GM18505 (cell line): ENCODE data around the gene INTS2.

Source experiments
- ATAC-seq: cut with Tn5 transposase; IDR thresholded peaks from one replicate; pipeline ENCODE4 v1.9.1; 2021; ENCODE audit not compliant: unreplicated experiment
- POLR2A ChIP-seq: IDR thresholded peaks from 4 replicates; pipeline ENCODE4 v1.6.1; 2011; ENCODE audit warnings: borderline replicate concordance; ENCODE audit not compliant: insufficient read depth, insufficient read length; ENCODE audit errors: extremely low read depth

INTS2 gene

DNA sequence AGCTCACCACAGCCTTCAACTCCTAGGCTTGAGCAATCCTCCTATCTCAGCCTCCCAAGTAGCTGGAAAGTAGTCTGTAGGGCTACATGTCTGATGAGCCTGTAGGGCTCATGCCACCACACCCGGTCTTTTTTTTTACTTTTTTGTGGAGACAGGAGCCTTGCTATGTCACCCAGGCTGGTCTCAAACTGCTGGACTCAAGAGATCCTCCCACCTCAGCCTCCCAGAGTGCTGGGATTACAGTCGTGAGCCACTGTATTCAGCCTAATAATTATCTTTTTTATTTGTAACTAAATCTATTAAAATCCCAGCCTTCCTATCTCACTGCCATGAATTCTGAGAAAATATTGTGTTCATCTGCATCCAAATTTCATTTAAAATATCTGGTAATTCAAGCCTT lies 79.5 kb downstream of the INTS2 start:
- TF ChIP-seq POLR2A, result no peak

GRCh38 chr17:61847659-61848058 lies 80.1 kb downstream of the INTS2 start:
- no peak for TF ChIP-seq POLR2A
- no peak for ATAC-seq

More for the DNA sequence above, 79.5 kb downstream of the INTS2 start:
- no peak for ATAC-seq

DNA sequence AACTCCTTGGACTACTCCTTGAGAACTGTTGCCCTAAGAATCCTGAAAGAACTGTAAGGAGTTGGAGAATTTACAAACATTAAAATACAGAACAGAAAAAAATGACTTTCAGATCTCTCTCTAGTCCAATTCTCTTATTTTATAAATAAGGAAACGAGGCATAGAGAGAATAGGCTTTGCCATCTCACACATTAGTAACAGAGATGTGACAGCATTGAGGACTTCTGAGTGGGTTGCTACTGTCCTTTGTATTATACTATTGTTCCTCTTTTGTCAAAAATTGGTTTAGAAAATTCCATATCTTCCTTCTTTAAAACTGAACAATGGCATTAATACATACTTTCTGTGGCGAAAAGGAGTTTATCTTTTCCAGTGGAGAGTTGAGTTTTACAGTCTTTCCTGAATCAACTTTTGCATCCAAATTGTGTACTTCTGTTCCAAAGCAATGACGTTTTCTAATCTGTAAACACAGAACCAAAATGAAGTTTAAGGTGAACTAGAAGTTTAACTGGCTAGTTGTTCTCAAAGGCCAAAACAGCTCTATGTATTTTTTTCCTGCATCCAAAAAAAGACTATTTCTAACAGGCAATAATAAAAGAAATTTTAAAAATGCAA lies 80.9 kb downstream of the INTS2 start:
- no peak for ATAC-seq
- TF ChIP-seq POLR2A, result no peak

DNA sequence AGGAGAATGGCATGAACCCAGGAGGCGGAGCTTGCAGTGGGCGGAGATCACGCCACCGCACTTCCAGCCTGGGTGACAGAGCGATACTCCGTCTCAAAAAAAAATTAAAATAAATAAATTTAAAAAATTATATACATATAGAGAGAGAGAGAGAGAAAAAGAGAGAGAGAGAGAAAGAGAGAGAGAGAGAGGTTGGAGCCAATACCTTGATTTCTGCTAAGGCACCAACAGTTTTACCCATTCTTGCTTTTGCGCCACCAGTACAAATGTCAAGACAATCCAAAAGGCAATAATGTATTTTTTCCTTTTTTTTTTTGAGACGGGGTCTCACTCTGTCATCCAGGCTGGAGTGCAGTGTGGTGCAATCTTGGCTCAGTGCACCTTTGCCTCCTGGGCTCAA lies 81.7 kb downstream of the INTS2 start:
- TF ChIP-seq POLR2A, result no peak
- no peak for ATAC-seq

DNA sequence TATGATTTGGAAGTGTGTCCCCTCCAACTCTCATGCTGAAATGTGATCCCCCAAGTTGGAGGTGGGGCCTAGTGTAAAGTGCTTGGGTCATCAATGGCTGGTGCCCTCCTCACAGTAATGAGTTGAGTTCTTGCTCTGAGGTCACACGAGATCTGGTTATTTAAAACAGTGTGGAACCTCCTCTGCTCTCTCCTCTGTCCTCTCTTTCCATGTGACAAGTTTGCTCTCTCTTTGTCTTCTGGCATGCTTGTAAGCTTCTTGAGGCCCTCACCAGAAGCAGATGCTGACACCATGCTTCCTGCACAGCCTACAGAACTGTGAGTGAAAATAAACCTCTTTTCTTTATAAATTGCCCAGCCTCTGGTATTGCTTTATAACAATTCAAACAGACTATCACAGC lies 84.3 kb downstream of the INTS2 start:
- ATAC-seq, result no peak

GRCh38 chr17:61842899-61843298 lies 84.9 kb downstream of the INTS2 start:
- TF ChIP-seq POLR2A, result no peak
- ATAC-seq, result no peak

More for the DNA sequence above, 84.3 kb downstream of the INTS2 start:
- no peak for TF ChIP-seq POLR2A

DNA sequence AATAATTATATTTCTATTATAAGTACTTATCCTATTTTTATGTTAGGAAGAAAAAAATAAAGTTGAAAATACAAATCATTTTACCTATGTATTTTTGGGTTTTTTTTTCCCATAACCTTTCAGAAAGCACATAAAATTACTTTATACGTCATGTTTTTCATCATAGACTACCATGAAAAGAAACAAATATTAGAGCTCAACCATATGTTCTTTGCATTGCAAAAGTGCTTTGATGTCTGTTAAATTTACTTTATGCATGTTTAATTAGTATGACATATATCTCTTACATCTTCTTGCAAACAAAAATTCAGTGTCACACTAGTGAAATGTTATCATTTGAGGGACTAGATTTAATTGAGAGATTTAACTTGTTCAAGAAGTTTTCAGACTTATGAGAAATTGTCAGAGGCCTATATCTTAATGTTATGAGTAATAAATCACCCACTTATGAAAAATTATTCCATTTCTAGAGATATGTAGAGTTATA lies 88.4 kb downstream of the INTS2 start:
- ATAC-seq, result no peak
- no peak for TF ChIP-seq POLR2A

DNA sequence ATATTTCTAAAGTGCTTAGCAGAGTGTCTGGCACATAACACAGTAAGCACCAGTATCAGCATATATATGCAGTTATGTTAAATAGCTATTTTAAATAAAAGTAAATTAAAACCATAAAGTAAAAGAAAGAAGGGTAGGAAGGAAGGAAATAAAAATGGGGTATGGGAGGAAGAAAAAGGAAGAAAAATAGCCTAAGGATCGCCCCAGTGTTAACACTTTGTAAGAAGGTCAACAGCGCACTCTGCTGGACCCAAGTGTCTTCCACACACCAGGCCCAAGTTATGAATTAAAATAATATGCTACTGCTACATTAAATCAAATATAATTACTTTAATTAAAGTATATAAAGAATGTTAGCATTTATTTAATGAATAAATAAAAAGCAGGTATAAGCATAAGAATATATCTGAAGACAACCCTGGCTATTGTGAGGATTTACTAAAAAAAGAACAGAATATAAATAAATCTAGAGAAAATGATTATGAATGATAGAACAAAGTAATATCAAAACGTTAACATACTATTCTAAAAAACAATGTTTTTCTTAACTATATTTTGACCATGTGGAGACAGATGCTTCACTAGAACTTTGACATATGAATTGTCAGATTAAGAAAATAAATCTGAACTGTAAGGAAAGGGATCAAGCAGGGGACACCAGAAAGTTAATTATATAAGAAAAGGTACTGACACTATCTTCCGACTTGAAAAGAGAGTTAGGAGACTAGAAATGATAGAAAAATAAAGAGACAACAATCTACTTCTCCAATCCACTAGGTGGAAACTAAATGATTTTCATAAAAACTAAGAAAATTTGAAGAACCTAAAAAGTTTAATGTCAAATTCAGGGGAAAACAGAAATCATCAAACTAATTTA lies 90.4 kb downstream of the INTS2 start:
- no peak for TF ChIP-seq POLR2A
- no peak for ATAC-seq

GRCh38 chr17:61836266-61837174 lies 91.3 kb downstream of the INTS2 start:
- no peak for TF ChIP-seq POLR2A
- ATAC-seq, result no peak

DNA sequence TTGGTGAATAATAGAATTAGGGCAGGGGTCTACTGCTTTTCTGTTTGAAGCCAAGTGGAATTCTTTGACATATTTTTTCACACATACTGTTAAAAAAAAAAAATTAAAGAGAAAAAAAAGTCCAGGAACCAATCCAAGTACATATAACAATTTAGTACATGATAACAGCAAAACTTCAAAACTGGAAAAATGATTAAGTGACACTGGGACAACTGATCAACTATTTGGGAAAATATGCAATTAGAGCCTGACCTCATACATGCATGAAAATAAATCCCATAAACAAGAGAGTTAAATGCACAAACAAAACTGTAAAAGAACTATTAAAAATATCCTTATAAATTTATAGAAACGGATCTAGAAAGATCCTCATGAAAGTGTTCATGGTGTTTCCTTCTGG lies 92.2 kb downstream of the INTS2 start:
- TF ChIP-seq POLR2A, result no peak
- no peak for ATAC-seq

DNA sequence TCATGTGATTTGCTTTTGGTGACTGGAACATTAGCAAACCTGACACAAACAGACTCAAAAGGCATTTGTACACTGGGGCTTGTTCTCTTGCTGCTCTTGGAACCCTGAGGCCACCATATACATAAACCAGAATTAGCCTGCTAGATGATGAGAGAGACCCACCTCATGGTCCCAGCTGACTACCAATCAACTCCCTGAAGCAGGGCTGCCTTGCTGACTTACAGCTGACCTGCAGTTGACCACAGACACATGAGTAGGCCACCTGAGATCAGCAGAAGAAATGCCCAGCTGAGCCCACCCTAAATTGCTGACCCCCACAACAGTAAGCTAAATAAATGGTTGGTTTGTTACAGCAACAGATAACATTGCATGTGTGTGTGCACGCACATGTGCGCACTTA lies 93.2 kb downstream of the INTS2 start:
- TF ChIP-seq POLR2A, result no peak
- ATAC-seq, result no peak

GRCh38 chr17:61833536-61834193 lies 94.1 kb downstream of the INTS2 start:
- ATAC-seq, result no peak
- no peak for TF ChIP-seq POLR2A

DNA sequence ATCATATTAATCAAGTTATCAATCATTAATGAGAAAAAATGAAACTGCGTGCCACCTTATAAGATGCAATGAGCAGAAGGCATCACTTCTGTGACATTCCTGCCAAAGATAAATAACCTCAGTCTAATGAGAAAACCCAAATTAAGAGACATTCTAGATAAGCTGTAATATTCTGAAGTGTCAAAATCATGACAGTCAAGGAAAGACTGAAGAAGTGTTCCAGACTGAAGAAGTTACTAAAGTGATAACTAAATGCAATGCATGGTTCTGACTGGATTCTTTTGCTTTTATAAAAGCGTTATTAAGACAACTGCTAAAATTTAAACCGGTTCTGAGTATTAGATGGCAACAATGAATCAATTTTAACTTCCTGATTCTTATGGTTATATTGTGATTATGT lies 95.3 kb downstream of the INTS2 start:
- ATAC-seq, result no peak
- TF ChIP-seq POLR2A, result no peak

- ATAC-seq, result no peak
- no peak for TF ChIP-seq POLR2A
Measured at GRCh38 chr17:61831099-61831498, 96.7 kb downstream of the INTS2 start.

DNA sequence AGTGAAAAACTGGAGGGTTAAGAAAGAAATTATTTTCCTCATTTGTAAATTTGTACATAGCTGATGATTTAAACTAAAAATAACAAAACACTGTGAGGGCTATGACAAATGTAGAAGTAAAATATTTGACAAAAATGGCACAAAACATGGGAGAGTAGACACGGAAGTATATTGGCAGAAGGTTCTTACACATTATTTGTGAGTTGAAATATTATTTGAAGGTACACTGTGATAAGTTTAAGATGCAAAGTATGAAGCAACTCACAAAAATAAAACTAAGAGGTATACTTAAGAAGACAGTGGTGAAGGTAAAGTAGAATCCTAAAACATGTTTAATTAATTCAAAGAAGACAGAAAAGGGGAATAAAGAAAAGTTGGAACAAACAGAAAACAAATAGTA lies 99.1 kb downstream of the INTS2 start:
- no peak for ATAC-seq
- TF ChIP-seq POLR2A, result no peak
